VCaP (cell line): ENCODE measurements around the gene PEX14.

ENCODE experiments used
- H3K27ac ChIP-seq: fragments of 450-650 bp; 2 replicates; pipeline ENCODE4 v1.5.1; 2017
- CTCF ChIP-seq: fragments of 450-650 bp; conservative IDR thresholded peaks from 2 replicates; pipeline ENCODE4 v1.5.1; 2017; ENCODE audit warnings: mild to moderate bottlenecking, moderate library complexity

The PEX14 gene

GRCh38 chr1:10639775-10640578 lies 165.2 kb downstream of the PEX14 start:
- peak overlapping the region; percentile 57 for H3K27ac ChIP-seq
- no peak for TF ChIP-seq CTCF

GRCh38 chr1:10640843-10641553 lies 166.2 kb downstream of the PEX14 start:
- TF ChIP-seq CTCF, result no peak
- H3K27ac ChIP-seq, result peak overlapping the region; percentile 57

- no peak for TF ChIP-seq CTCF
- peak overlapping the region; percentile 57 for H3K27ac ChIP-seq
Measured at GRCh38 chr1:10641976-10642375, 167.2 kb downstream of the PEX14 start.

- TF ChIP-seq CTCF, result no peak
- peak overlapping the region; percentile 32 for H3K27ac ChIP-seq
Measured at GRCh38 chr1:10642403-10643080, 167.8 kb downstream of the PEX14 start.

- TF ChIP-seq CTCF, result no peak
- H3K27ac ChIP-seq, result peak overlapping the region; percentile 32
Measured at GRCh38 chr1:10643607-10644306, 169.0 kb downstream of the PEX14 start.

GRCh38 chr1:10644307-10645128 lies 169.8 kb downstream of the PEX14 start:
- no peak for TF ChIP-seq CTCF
- peak overlapping the region; percentile 32 for H3K27ac ChIP-seq
